Body of pancreas (tissue), 4 donors: ENCODE data around the gene APBB1.

Source experiments
- POLR2A ChIP-seq, 3 donors: fragments of 450-650 bp; IDR thresholded peaks; one replicate each; pipeline ENCODE4 v1.6.1; 2016; ENCODE audit warnings: antibody characterized with exemption in 3 of 3, mild to moderate bottlenecking in 2 of 3
- TF ChIP-seq, protein P1 (sequence below), 7 experiments: fragments of 450-650 bp in 4 of 7; fragments of 200-600 bp in 3 of 7; sonication (generic) in 3 of 7; IDR thresholded peaks; one replicate each; pipeline ENCODE4 v1.5.1; 2016 to 2019; ENCODE audit warnings: antibody characterized with exemption in 7 of 7

DNA sequence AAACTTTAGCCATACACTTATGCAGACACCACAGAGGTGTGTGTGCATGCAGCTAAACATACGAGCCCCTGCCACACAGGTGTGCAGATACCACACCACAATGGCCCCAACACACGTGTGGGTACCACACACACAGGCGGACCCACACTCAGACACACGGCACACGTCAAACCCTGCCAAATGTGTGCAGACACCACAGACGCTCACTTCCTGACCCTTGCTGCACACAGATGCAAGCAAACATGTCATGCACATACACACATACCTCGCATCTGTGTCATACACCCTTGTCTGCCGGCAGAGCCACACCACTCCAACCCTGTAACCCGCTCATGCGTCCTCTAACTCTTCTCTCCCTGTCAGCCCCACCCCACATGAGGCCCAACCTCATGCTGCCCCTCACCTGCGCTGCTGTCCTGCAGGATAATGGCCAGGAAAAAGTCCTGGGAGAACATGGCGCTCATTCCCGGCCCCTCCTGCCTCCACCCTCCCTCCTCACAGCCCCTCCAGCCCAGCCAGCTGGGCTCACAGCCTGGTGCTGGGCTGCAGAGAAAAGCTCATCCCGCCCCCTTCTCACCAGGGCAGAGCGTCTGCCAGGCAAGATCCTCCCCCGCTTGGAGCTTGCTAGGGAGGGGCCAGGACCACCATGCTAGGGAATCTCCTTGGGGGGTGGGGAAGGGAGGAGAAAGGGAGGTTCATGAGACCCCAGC, 14.4 kb downstream of the APBB1 start:
- TF ChIP-seq, protein P1, sequence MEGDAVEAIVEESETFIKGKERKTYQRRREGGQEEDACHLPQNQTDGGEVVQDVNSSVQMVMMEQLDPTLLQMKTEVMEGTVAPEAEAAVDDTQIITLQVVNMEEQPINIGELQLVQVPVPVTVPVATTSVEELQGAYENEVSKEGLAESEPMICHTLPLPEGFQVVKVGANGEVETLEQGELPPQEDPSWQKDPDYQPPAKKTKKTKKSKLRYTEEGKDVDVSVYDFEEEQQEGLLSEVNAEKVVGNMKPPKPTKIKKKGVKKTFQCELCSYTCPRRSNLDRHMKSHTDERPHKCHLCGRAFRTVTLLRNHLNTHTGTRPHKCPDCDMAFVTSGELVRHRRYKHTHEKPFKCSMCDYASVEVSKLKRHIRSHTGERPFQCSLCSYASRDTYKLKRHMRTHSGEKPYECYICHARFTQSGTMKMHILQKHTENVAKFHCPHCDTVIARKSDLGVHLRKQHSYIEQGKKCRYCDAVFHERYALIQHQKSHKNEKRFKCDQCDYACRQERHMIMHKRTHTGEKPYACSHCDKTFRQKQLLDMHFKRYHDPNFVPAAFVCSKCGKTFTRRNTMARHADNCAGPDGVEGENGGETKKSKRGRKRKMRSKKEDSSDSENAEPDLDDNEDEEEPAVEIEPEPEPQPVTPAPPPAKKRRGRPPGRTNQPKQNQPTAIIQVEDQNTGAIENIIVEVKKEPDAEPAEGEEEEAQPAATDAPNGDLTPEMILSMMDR (IDR thresholded peaks at IDR 0.05), result no peak
- no peak for TF ChIP-seq POLR2A (IDR thresholded peaks at IDR 0.05)
